IMR-90 (cell line): Measurements from ENCODE around the gene HSP90AB1. TPM values are rescaled to one million over a fixed set of nuclear protein-coding genes. Genes with fewer than 3 reads are reported as not detected.

Experiments
- ATAC-seq: fragments of 200-7000 bp; cut with Tn5 transposase; 2 replicates; pipeline ENCODE4 v1.9.1; 2020; ENCODE audit warnings: low read depth, mild to moderate bottlenecking, moderate library complexity
- BruUV-seq: library from RNA; stranded (reverse); fragments of 400-500 nt; replicated peaks from 2 replicates; lab custom pipeline; 2021; lab: Mats Ljungman, UMichigan
- CTCF ChIA-PET: fragments of 300-600 bp; formaldehyde crosslinking; extraction: SDS; loops from one replicate; lab custom pipeline; 2021; ENCODE audit warnings: antibody characterized with exemption; lab: Yijun Ruan, JAX
- POLR2A ChIA-PET: fragments of 300-600 bp; sonication (Branson Sonifier 250); formaldehyde crosslinking; loops from one replicate; lab custom pipeline; 2022; ENCODE audit warnings: antibody characterized with exemption; ENCODE audit not compliant: unreplicated experiment; lab: Charles Lee
- DNase-seq: peaks from one replicate; pipeline ENCODE4 v3.0.0; 2013
- H2AFZ ChIP-seq: replicated peaks from 2 replicates; pipeline ENCODE3; 2013; ENCODE audit warnings: low read length, mild to moderate bottlenecking; ENCODE audit not compliant: poor library complexity
- H2AK5ac ChIP-seq: 2 replicates; pipeline ENCODE4 v1.6.1; 2013; ENCODE audit warnings: low read depth, low read length, inconsistent platforms
- H2AK9ac ChIP-seq: replicated peaks from 2 replicates; pipeline ENCODE3; 2013; ENCODE audit warnings: mild to moderate bottlenecking, low read depth, low read length, moderate library complexity; ENCODE audit not compliant: poor library complexity
- H2BK120ac ChIP-seq: 2 replicates; pipeline ENCODE4 v1.6.1; 2013; ENCODE audit warnings: low read depth, low read length, inconsistent platforms
- H2BK15ac ChIP-seq: 3 replicates; pipeline ENCODE4 v1.6.1; 2013; ENCODE audit warnings: low read depth, low read length, inconsistent platforms
- H2BK20ac ChIP-seq: 2 replicates; pipeline ENCODE4 v1.6.1; 2013; ENCODE audit warnings: low read depth, mild to moderate bottlenecking, inconsistent platforms, low read length, moderate library complexity
- H2BK5ac ChIP-seq: 2 replicates; pipeline ENCODE4 v1.6.1; 2013; ENCODE audit warnings: mild to moderate bottlenecking, low read depth, low read length, inconsistent platforms; ENCODE audit not compliant: poor library complexity, severe bottlenecking
- H3K14ac ChIP-seq: replicated peaks from 2 replicates; pipeline ENCODE4 v1.6.1; 2013; ENCODE audit warnings: low read depth, low read length, inconsistent platforms
- H3K18ac ChIP-seq: 2 replicates; pipeline ENCODE4 v1.6.1; 2013; ENCODE audit warnings: low read depth, low read length, control low read depth
- H3K23ac ChIP-seq: 2 replicates; pipeline ENCODE4 v1.6.1; 2013; ENCODE audit warnings: low read depth, low read length, inconsistent platforms
- H3K27ac ChIP-seq: 2 replicates; pipeline ENCODE4 v1.5.1; 2013; ENCODE audit warnings: mild to moderate bottlenecking, control low read depth, low read length; ENCODE audit not compliant: insufficient read depth
- H3K27me3 ChIP-seq: 2 replicates; pipeline ENCODE4 v1.6.1; 2013; ENCODE audit warnings: low read length; ENCODE audit not compliant: control insufficient read depth, insufficient read depth
- H3K36me3 ChIP-seq: 2 replicates; pipeline ENCODE4 v1.6.1; 2013; ENCODE audit warnings: low read length, mixed read lengths; ENCODE audit not compliant: control insufficient read depth, insufficient read depth
- H3K4ac ChIP-seq: 2 replicates; pipeline ENCODE4 v1.6.1; 2013; ENCODE audit warnings: low read depth, low read length, inconsistent platforms
- H3K4me1 ChIP-seq: 2 replicates; pipeline ENCODE4 v1.6.1; 2013; ENCODE audit warnings: low read length, mixed read lengths; ENCODE audit not compliant: control insufficient read depth, insufficient read depth
- H3K4me2 ChIP-seq: 2 replicates; pipeline ENCODE4 v1.6.1; 2013; ENCODE audit warnings: low read depth, mild to moderate bottlenecking, control low read depth, low read length, moderate library complexity
- H3K4me3 ChIP-seq: 2 replicates; pipeline ENCODE4 v1.5.1; 2013; ENCODE audit warnings: low read depth, mild to moderate bottlenecking, control low read depth, low read length, moderate library complexity; ENCODE audit not compliant: insufficient read depth
- H3K56ac ChIP-seq: 2 replicates; pipeline ENCODE4 v1.6.1; 2013; ENCODE audit warnings: low read length, inconsistent platforms; ENCODE audit not compliant: insufficient read depth; ENCODE audit errors: extremely low read depth
- H3K79me1 ChIP-seq, 2 experiments: 2 replicates each; pipeline ENCODE4 v1.6.1; 2013; ENCODE audit warnings: low read length in 2 of 2, inconsistent platforms in 1 of 2, low read depth in 1 of 2
- H3K9ac ChIP-seq: 2 replicates; pipeline ENCODE4 v1.6.1; 2013; ENCODE audit warnings: low read depth, low read length, control low read depth
- H3K9me1 ChIP-seq: 2 replicates; pipeline ENCODE4 v1.6.1; 2013; ENCODE audit warnings: low read length, inconsistent platforms; ENCODE audit not compliant: insufficient read depth
- H3K9me3 ChIP-seq: 2 replicates; pipeline ENCODE4 v1.6.1; 2013; ENCODE audit warnings: low read length; ENCODE audit not compliant: control insufficient read depth, insufficient read depth
- H4K20me1 ChIP-seq: 2 replicates; pipeline ENCODE4 v1.6.1; 2013; ENCODE audit warnings: low read length, inconsistent platforms; ENCODE audit not compliant: insufficient read depth
- H4K5ac ChIP-seq: 2 replicates; pipeline ENCODE4 v1.6.1; 2013; ENCODE audit warnings: mild to moderate bottlenecking, low read depth, low read length, control low read depth
- H4K8ac ChIP-seq, 2 experiments: 2 replicates each; pipeline ENCODE4 v1.6.1; 2013; ENCODE audit warnings: low read depth in 2 of 2, low read length in 2 of 2, control low read depth in 1 of 2, inconsistent platforms in 1 of 2
- H4K91ac ChIP-seq: 2 replicates; pipeline ENCODE4 v1.6.1; 2013; ENCODE audit warnings: low read depth, low read length, inconsistent platforms; ENCODE audit not compliant: insufficient read depth
- BHLHE40 ChIP-seq: fragments of 150-350 bp; IDR thresholded peaks from 2 replicates; pipeline ENCODE4 v1.6.1; 2016; ENCODE audit warnings: mild to moderate bottlenecking, low read depth, low read length
- MAFK ChIP-seq: IDR thresholded peaks from 2 replicates; pipeline ENCODE4 v1.6.1; 2012; ENCODE audit warnings: low read depth, low read length, improper control_type of control experiment
- WGBS, 2 experiments: methylation state at CpG; one replicate each; pipeline versions ENCODE4 v1.1.5 to v1.1.7; 2013; ENCODE audit warnings: missing lambda C conversion rate in 2 of 2; ENCODE audit not compliant: insufficient read length in 1 of 2; ENCODE audit errors: extremely low coverage in 2 of 2; 5-methylcytosine and 5-hydroxymethylcytosine counted together
- dilution Hi-C: fragments of 300-500 bp; cut with HindIII; formaldehyde crosslinking; loops from one replicate; pipeline ENCODE4 v1.14.3; 2018; ENCODE audit warnings: low sequenced_read_pairs; ENCODE audit not compliant: unreplicated experiment
- in situ Hi-C: fragments of 300-500 bp; cut with MboI; formaldehyde crosslinking; loops from 3 replicates; pipeline ENCODE4 v1.14.3; 2019; ENCODE audit warnings: low sequenced_read_pairs, inconsistent platforms, mixed read lengths
- intact Hi-C: fragments of 100-400 bp; cut with micrococcal nuclease; formaldehyde crosslinking; loops from 2 replicates; pipeline ENCODE4 v1.10.0; 2022
- polyA plus RNA-seq, 3 experiments: library from polyadenylated mRNA; depleted of rRNA; stranded (reverse); fragments of >200 nt; gene quantifications; 2 replicates each; pipeline ENCODE4 v1.2.3, GENCODE V29; 2012; ENCODE audit warnings: low replicate concordance in 1 of 3
- total RNA-seq: library from RNA; depleted of rRNA; stranded (reverse); fragments of >200 nt; gene quantifications from 2 replicates; pipeline ENCODE4 v1.2.3, GENCODE V29; 2012

The HSP90AB1 gene
- total and polyA plus RNA-seq, 2 of the 4 experiments (the other 2 are of a cell fraction) = 887 to 1,307 TPM

DNA sequence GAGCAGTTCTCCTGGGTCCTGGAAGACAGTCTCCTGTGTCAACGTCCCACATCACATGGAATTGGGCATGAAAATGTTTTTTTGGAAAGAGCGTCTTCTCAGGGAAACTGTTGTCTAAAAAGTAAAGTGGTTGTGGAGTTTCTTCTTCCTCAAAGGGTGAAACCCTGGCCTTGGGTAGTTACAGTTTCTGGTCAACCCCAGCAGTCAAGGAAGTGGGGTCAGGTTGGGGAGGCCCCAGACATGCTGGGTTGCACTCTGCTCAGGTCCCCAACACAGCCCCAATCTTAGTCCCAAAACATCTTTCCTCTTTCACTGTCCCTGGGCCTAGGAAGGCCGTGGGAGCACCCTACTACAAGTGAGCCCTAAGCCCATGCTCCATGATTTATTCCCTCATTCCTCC is 19.4 kb downstream of the HSP90AB1 start:
- POLR2A ChIA-PET = no interaction called here
- H3K27me3 ChIP-seq = peaks cover 28% of the 10 kb centered on the region
- intact Hi-C loops = no loop called here
- no peak for ATAC-seq
- H3K79me1 ChIP-seq = peaks cover 24 to 36% of the 10 kb centered on the region in 2 experiments
- H3K56ac ChIP-seq = no peak overlapping the region
- in situ Hi-C loops = no loop called here
- CTCF ChIA-PET = interaction anchor here (0.7 to 1.8 kb wide), 3 partner anchors 10 to 72 kb away, joined by 3 to 4 read pairs (median 4); no protein-coding TSS in a partner anchor
- DNase-seq = no peak
- H3K9me1 ChIP-seq = peaks cover 14% of the 10 kb centered on the region
- no TSS peak for BruUV-seq
- no peak overlapping the region for H3K23ac ChIP-seq
- WGBS, 2 experiments = 38% methylated on average over 1 of the region's 3 CpGs; no CpG with 5 or more reads in 1 of the 2 experiments
- peaks cover 9% of the 10 kb centered on the region for H4K20me1 ChIP-seq
- H4K5ac ChIP-seq = no peak overlapping the region
- H3K4me1 ChIP-seq = peaks cover 22% of the 10 kb centered on the region
- no peak overlapping the region for H4K8ac ChIP-seq
- H3K14ac ChIP-seq = no peak overlapping the region
- H2BK20ac ChIP-seq = no peak overlapping the region
- no peak overlapping the region for H4K91ac ChIP-seq
- no peaks in the 10 kb centered on the region for H3K9me3 ChIP-seq
- no peak overlapping the region for H2BK120ac ChIP-seq
- H3K36me3 ChIP-seq = no peaks in the 10 kb centered on the region
- H2AK5ac ChIP-seq = no peak overlapping the region
- no peak overlapping the region for H3K4me3 ChIP-seq
- no peak overlapping the region for H3K9ac ChIP-seq
- H2AFZ ChIP-seq = no peak overlapping the region
- H2AK9ac ChIP-seq = no peak overlapping the region
- TF ChIP-seq MAFK (no peak), BHLHE40 (no peak)
- H3K18ac ChIP-seq = no peak overlapping the region
- no peak overlapping the region for H2BK15ac ChIP-seq
- no peak overlapping the region for H3K4ac ChIP-seq
- H3K27ac ChIP-seq = no peak overlapping the region
- dilution Hi-C loops = no loop called here
- no peak overlapping the region for H3K4me2 ChIP-seq
- H2BK5ac ChIP-seq = no peak overlapping the region
